Mucosa of descending colon (tissue), 3 donors: ENCODE measurements around the gene PRSS8. TPM values are rescaled to one million over a fixed set of nuclear protein-coding genes. Genes with fewer than 3 reads are reported as not detected.
"Not testable (repeated sequence)": the region's sequence is repeated elsewhere in the genome, so short reads cannot be mapped to it uniquely, and the experiment has no call there.

Source experiments
- ATAC-seq: fragments of 200-7000 bp; cut with Tn5 transposase; one replicate; pipeline ENCODE4 v1.9.1; 2020; ENCODE audit warnings: mild to moderate bottlenecking, moderate library complexity
- DNase-seq, 3 donors: peaks; one replicate each; pipeline ENCODE4 v3.0.0-alpha.2; 2020
- H3K36me3 ChIP-seq: fragments of 200-600 bp; one replicate; pipeline ENCODE4 v1.8.0; 2021; ENCODE audit warnings: low read depth, mild to moderate bottlenecking
- H3K4me1 ChIP-seq: fragments of 200-600 bp; one replicate; pipeline ENCODE4 v1.8.0; 2021; ENCODE audit warnings: low read depth, mild to moderate bottlenecking
- H3K4me3 ChIP-seq: fragments of 200-600 bp; one replicate; pipeline ENCODE4 v1.8.0; 2021; ENCODE audit warnings: mild to moderate bottlenecking
- H3K9me3 ChIP-seq: fragments of 200-600 bp; one replicate; pipeline ENCODE4 v1.8.0; 2021; ENCODE audit warnings: mild to moderate bottlenecking
- intact Hi-C, 2 donors: fragments of 100-400 bp; cut with DNase I in 1 of 2; cut with micrococcal nuclease in 1 of 2; formaldehyde crosslinking; loops; one replicate each; pipeline versions ENCODE4 v1.11.0 to v1.11.1; 2022; cut with DNase I, micrococcal nuclease
- total RNA-seq, 3 donors: library from RNA; stranded (reverse); fragmentation: NEBNext Ultra II Directional in 2 of 3; extraction: Animal tissue kit (Norgen Biotek cat#: 25700) in 2 of 3; gene quantifications; one replicate each; pipeline versions ENCODE4 v1.2.1 to v1.2.4, GENCODE V29; 2021 to 2023
- TF ChIP-seq, protein P1 (sequence below): fragments of 200-600 bp; IDR thresholded peaks from one replicate; pipeline ENCODE4 v1.8.0; 2022; ENCODE audit warnings: antibody characterized with exemption, mild to moderate bottlenecking
- donor health status: DM: no; HTN: no; CAD: no; lungs with moderate emphysema.
- donor health status: DM: no; HTN: no; CAD: no.
- donor health status: DM: no; HTN: yes; CAD: no.

Gene PRSS8
- total RNA-seq, 3 donors from 2014 or later: 163 to 482 (median 422) TPM

DNA sequence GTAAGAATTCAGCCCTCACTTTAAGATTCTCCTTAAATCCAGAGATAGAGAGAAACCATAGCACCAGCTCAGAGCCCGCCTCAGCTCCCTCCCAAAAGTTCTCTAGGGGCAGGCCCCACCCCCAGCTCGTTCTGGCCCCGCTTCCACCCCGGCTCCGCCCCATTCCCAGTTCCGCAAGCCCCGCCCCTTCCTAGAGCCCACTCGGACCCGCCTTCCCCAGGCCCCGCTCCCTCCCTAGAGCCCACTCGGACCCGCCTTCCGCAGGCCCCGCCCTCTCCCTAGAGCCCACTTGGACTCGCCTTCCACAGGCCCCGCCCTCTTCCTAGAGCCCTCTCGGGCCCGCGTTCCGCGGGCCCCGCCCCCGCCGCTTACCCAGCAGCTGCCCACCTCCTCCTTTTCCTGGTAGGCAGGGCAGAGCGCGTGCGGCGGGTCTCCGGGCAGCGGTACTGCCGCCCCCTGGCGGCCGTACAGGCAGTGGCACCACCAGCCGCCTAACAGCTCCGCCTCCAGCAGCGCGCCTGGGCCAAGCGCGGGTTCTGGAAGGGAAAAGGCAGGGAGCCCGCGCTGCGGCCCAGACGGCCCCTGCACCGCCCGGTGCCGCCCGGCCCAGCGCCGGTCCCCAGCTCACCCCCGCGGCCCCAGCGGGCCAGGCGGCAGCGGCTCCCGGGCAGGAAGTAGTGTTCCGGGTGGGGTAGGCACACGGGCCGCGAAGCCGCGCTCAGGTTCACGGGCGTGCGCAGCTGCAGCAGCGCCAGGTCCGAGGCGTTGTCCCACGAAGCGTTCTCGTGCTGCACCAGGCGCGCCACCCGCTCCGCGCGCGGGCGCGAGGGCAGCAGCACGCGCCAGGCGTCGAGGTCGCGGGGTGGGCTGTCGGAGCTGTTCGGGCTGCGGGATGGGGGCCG lies 6.8 kb upstream of the PRSS8 start:
- intact Hi-C loops: loop anchor here in 1 of 2 donors (10.0 kb wide), 1 partner anchor 158 kb away; the partner anchor contains the start of gene HSD3B7
- ATAC-seq: peak; percentile 88

DNA sequence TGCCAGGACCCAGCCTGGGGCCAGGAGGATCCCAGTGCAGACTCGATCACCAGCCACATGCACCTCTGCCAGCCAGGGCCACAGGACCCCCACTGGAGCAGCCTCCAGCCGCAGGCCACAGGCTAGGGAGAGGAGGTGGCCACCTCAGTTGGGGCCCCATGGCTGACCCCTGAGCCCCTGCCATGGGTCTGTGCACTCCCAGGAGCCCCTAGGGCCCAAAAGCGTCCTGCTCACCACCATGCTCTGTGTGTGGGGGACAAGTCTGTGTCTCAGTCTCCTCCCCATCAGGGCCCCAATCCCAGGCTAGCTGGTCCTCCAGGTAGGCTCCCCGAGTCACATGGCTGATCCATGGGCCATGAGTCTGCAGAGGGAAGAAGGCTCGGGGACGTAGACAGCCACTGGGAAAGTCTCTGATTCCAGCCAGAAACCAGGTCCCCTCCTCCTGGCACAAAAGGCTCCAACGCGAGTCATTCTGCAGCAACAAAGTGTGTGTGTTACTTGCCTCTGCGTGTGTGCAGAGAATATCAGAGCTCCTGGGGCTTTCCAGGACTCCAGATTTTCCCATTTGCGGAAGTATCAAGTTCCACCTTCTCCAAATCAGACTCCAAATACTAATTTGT lies 6.1 kb upstream of the PRSS8 start:
- ATAC-seq (peak; percentile 3), DNase-seq (peak; percentile 35 to 71 (median 69))
- H3K9me3 ChIP-seq: no peaks in the 10 kb centered on the region
- H3K36me3 ChIP-seq: peaks cover 3% of the 10 kb centered on the region
- no peak overlapping the region for H3K4me3 ChIP-seq
- TF ChIP-seq, protein P1, sequence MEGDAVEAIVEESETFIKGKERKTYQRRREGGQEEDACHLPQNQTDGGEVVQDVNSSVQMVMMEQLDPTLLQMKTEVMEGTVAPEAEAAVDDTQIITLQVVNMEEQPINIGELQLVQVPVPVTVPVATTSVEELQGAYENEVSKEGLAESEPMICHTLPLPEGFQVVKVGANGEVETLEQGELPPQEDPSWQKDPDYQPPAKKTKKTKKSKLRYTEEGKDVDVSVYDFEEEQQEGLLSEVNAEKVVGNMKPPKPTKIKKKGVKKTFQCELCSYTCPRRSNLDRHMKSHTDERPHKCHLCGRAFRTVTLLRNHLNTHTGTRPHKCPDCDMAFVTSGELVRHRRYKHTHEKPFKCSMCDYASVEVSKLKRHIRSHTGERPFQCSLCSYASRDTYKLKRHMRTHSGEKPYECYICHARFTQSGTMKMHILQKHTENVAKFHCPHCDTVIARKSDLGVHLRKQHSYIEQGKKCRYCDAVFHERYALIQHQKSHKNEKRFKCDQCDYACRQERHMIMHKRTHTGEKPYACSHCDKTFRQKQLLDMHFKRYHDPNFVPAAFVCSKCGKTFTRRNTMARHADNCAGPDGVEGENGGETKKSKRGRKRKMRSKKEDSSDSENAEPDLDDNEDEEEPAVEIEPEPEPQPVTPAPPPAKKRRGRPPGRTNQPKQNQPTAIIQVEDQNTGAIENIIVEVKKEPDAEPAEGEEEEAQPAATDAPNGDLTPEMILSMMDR: no peak
- H3K4me1 ChIP-seq: peaks cover 32% of the 10 kb centered on the region
- intact Hi-C loops: loop anchor here in 1 of 2 donors (10.0 kb wide), 1 partner anchor 157 kb away; the partner anchor contains the start of gene HSD3B7

More for the DNA sequence above, 6.8 kb upstream of the PRSS8 start:
- DNase-seq: peak; percentile 98 to 100 (median 100)
- H3K36me3 ChIP-seq: peaks cover 3% of the 10 kb centered on the region
- TF ChIP-seq, protein P1: peak; percentile 93
- H3K9me3 ChIP-seq: no peaks in the 10 kb centered on the region
- H3K4me1 ChIP-seq: peaks cover 29% of the 10 kb centered on the region
- peak overlapping the region; percentile 11 for H3K4me3 ChIP-seq

DNA sequence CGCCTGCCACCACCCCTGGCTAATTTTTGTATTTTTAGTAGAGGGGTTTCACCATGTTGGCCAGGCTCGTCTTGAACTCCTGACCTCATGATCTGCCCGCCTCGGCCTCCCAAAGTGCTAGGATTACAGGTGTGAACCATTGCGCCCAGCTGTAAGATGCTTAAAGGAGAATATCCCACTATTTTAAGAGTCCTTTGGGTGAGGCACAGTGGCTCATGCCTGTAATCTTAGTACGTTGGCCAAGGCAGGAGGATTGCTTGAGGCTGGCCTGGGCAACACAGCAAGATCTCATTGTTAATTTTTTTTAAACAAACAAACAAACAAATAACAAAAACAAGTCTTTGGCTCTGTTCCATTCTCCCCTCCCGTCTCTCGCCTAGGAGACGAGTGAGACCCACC lies 5.5 kb upstream of the PRSS8 start:
- H3K4me1 ChIP-seq: peaks cover 34% of the 10 kb centered on the region
- H3K36me3 ChIP-seq: not testable (repeated sequence)
- intact Hi-C loops: loop anchor here in 1 of 2 donors (10.0 kb wide), 1 partner anchor 156 kb away; the partner anchor contains the start of gene HSD3B7

DNA sequence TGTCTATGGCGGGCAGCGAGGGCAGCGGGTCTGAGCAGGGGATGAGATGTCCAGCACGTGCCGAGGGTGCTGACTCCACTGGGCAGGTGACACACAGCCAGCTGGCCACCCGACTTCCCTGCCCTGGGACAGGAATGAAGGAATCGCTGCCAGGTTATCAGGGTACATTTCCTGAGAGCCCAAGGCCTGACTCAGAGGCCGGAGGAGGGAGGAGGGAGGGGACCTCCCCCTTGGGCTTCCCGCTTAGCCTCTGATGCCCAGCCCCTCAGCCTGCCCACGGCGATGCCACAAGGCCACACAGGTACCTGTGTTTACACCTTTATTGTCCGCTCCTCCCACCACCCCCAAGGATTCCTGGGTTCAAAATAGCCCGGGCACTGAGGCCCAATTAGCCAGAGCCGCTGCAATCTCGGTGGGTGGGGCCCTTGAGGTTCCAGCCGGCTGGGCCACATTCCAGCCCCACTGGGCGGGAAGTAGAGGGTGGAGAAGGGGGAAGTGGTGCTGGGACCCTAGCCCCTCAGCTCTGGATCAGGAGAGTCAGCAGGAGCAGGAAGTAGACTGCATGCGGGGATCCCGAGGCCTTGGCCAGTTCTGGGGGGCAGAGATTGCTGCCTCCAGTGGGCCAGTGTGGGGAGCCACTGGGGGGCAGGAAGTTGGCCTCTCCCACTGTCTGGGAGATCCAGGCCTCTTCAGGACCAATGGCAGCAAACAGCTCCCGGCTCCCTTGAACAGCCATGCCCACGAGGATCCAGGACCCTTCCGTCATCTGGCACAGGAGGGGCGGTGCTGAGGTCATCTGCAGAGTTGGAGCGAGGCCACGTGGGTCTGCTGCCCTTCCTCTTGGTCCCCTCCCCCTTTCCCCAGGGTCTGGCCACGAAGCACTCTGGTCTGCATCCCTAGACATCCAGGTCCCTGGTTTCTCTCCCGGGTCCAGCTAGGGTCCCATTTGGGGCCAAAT lies 3.4 kb upstream of the PRSS8 start:
- DNase-seq (peak; percentile 91 to 93 (median 91)), ATAC-seq (peak; percentile 49)
- Histone ChIP-seq H3K9me3 (no peaks in the 10 kb centered on the region), H3K36me3 (peaks cover 3% of the 10 kb centered on the region), H3K4me1 (peaks cover 36% of the 10 kb centered on the region), H3K4me3 (no peak overlapping the region)
- TF ChIP-seq, protein P1: no peak
- intact Hi-C loops: no loop called here

More for the DNA sequence above, 5.5 kb upstream of the PRSS8 start:
- ATAC-seq, DNase-seq, H3K9me3 ChIP-seq, H3K4me3 ChIP-seq: not testable (repeated sequence)

DNA sequence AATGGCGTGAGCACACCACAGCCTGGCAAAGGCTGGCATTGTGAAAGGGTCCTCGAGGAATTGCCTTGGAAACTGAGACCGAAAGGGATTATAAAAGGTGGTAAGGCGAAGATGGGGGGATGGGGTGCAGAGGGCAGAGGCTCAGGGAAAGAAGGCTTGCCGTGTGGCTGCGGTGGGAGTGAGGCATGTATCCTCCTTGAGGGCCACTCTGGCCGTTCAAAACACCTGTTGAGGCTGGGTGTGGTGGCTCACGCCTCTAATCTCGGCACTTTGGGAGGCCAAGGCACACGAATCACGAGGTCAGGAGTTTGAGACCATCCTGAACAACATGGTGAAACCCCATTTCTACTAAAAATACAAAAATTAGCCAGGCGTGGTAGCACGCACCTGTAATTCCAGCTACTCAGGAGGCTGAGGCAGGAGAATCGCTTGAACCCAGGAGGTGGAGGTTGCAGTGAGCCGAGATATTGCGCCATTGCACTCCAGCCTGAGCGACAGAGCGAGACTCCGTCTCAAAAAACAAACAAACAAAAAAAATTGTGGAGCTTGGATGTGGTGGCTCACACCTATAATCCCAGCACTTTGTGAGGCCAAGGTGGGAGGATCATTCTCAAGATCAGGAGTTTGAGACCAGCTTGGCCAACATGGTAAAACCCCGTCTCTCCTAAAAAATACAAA lies 1.4 kb upstream of the PRSS8 start:
- H3K4me3 ChIP-seq, ATAC-seq, DNase-seq, H3K9me3 ChIP-seq, H3K36me3 ChIP-seq, intact Hi-C loops: not testable (repeated sequence)
- H3K4me1 ChIP-seq: peaks cover 55% of the 10 kb centered on the region
